Measurements from ENCODE around the gene ZNF22. TPM values are rescaled to one million over a fixed set of nuclear protein-coding genes. Genes with fewer than 3 reads are reported as not detected.

The ZNF22 gene
- total RNA-seq, 4 donors from 2014 or later, result 3.6 to 14.5 (median 8.0) TPM

- TF ChIP-seq, protein P1, sequence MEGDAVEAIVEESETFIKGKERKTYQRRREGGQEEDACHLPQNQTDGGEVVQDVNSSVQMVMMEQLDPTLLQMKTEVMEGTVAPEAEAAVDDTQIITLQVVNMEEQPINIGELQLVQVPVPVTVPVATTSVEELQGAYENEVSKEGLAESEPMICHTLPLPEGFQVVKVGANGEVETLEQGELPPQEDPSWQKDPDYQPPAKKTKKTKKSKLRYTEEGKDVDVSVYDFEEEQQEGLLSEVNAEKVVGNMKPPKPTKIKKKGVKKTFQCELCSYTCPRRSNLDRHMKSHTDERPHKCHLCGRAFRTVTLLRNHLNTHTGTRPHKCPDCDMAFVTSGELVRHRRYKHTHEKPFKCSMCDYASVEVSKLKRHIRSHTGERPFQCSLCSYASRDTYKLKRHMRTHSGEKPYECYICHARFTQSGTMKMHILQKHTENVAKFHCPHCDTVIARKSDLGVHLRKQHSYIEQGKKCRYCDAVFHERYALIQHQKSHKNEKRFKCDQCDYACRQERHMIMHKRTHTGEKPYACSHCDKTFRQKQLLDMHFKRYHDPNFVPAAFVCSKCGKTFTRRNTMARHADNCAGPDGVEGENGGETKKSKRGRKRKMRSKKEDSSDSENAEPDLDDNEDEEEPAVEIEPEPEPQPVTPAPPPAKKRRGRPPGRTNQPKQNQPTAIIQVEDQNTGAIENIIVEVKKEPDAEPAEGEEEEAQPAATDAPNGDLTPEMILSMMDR (IDR thresholded peaks at IDR 0.05), result no peak
- no peak for TF ChIP-seq POLR2A (IDR thresholded peaks at IDR 0.05)
- H3K36me3 ChIP-seq, result peaks cover 0 to 32% (median 0%) of the 10 kb centered on the region in 3 donors
- intact Hi-C loops (cut with DNase I), result loop anchor here (5.0 kb wide), 1 partner anchor 40 kb away; no protein-coding TSS in a partner anchor
These were observed 28.6 kb upstream of the ZNF22 start for GRCh38 chr10:44971935-44972757.

GRCh38 chr10:44972874-44973306 lies 27.8 kb upstream of the ZNF22 start:
- no peak for DNase-seq
- H3K27me3 ChIP-seq, result no peaks in the 10 kb centered on the region
- H3K4me1 ChIP-seq, result peaks cover 21 to 74% (median 25%) of the 10 kb centered on the region in 3 donors
- no peak overlapping the region for H3K4me3 ChIP-seq
- peak overlapping the region; percentile 7 to 86 (median 46) for H3K27ac ChIP-seq
- H3K9me3 ChIP-seq, result no peaks in the 10 kb centered on the region
- intact Hi-C loops (cut with DNase I), result loop anchor here (5.0 kb wide), 1 partner anchor 41 kb away; no protein-coding TSS in a partner anchor
- TF ChIP-seq POLR2A (IDR thresholded peaks at IDR 0.05), result no peak
- TF ChIP-seq, protein P1 (IDR thresholded peaks at IDR 0.05), result no peak
- WGBS, 2 donors, result 93% methylated on average over 3 of the region's 6 CpGs; no CpG with 5 or more reads in 1 of the 2 donors
- H3K36me3 ChIP-seq, result peaks cover 0 to 38% (median 0%) of the 10 kb centered on the region in 3 donors

More at GRCh38 chr10:44971935-44972757, 28.6 kb upstream of the ZNF22 start:
- 90 to 94% methylated on average over 10 to 11 of the region's 12 CpGs for WGBS, 2 donors
- DNase-seq, result no peak
- Histone ChIP-seq H3K9me3 (no peaks in the 10 kb centered on the region), H3K27ac (no peak overlapping the region), H3K4me1 (peaks cover 21 to 74% (median 26%) of the 10 kb centered on the region in 3 donors), H3K4me3 (no peak overlapping the region), H3K27me3 (no peaks in the 10 kb centered on the region)

DNA sequence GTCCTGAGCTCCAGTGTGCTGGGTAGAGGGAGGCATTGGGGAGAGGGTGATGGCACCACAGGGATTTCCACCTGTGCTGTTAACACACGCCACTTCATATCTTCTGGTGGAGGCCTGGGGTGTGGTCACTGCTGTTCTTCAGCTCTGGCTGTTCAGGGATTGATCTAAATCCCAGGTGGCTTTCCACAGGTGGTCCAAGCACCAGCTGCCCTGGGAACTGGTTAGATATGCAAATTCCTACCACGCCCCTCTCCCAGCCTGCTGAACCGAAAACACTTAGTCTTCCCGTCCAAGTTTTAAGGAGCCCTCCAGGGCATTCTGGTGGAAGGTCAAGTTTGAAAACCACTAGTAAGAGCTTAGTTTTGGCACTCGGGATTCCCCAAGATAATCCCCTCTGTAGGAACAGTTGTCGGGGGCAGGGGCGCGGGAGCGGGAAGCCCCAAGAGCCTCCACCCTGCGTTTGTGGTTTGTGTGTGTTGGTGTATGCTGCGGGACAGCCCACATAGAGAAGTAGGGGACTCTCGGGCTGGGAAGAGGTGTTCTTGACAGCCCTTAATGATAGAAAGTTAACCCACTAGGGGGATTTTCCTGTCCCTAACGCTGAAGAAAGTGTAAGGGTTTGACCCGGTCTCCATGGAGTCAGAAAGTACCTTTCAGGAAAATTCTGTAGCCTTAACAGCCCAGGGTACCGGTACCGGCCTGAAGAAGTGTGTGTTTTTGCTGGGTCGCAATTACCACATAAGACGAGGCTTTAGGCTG lies 27.2 kb upstream of the ZNF22 start:
- no peak for DNase-seq
- Histone ChIP-seq H3K4me3 (peak overlapping the region in 1 of 4 donors; percentile 74), H3K36me3 (peaks cover 0 to 38% (median 0%) of the 10 kb centered on the region in 3 donors), H3K27ac (peak overlapping the region; percentile 66 to 86 (median 82)), H3K4me1 (peaks cover 24 to 74% (median 25%) of the 10 kb centered on the region in 3 donors), H3K9me3 (no peaks in the 10 kb centered on the region), H3K27me3 (no peaks in the 10 kb centered on the region)
- WGBS, 2 donors, result 32 to 92% methylated on average over 4 to 8 of the region's 18 CpGs
- no peak for TF ChIP-seq POLR2A (IDR thresholded peaks at IDR 0.05)
- TF ChIP-seq, protein P1 (IDR thresholded peaks at IDR 0.05), result no peak
- intact Hi-C loops (cut with DNase I), result loop anchor here (5.0 kb wide), 1 partner anchor 41 kb away; no protein-coding TSS in a partner anchor

DNA sequence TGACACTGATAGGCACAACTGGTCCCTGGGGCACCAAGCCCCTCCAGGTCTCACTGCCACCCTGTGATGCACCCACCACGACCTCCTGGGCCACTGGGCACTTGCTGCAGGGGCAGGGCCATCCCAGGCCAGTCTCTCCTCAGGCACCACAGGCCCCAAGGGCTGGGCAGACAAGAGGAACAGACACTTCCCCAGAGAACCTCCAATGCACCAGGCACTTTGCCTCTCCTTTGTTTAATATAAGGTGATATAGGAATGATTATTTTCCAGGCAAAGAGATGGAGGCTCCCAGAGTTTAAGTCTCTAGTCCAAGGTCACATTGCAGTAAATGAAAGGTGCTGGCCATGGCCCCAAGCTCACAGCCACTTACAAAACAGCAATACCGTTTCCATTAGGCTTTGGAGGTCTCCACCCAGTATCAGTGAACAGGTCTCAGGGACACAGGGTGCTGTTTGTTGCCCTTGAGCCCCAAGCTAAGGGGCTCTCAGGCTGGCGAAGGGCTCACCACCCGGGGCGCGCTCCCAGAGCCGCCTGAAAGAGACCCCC lies 26.6 kb upstream of the ZNF22 start:
- DNase-seq, result no peak
- Histone ChIP-seq H3K4me1 (peaks cover 26 to 74% (median 30%) of the 10 kb centered on the region in 3 donors), H3K27me3 (no peaks in the 10 kb centered on the region), H3K9me3 (no peaks in the 10 kb centered on the region), H3K4me3 (peak overlapping the region; percentile 21 to 74 (median 51)), H3K27ac (peak overlapping the region; percentile 66 to 86 (median 82)), H3K36me3 (peaks cover 0 to 38% (median 0%) of the 10 kb centered on the region in 3 donors)
- TF ChIP-seq, protein P1 (IDR thresholded peaks at IDR 0.05), result no peak
- TF ChIP-seq POLR2A (IDR thresholded peaks at IDR 0.05), result no peak
- intact Hi-C loops (cut with DNase I), result loop anchor here (5.0 kb wide), 1 partner anchor 42 kb away; no protein-coding TSS in a partner anchor
- WGBS, 2 donors, result 14 to 64% methylated on average over 2 to 3 of the region's 7 CpGs
